NCI-H146 treated with DMSO at 0.1 percent for 48 hours (cell line): Measurements from ENCODE around the gene SULT4A1.

Experiments
- DNase-seq: peaks from one replicate; lab custom pipeline; 2025; ENCODE audit not compliant: unreplicated experiment; lab: John Stamatoyannopoulos, UW

SULT4A1 gene

DNA sequence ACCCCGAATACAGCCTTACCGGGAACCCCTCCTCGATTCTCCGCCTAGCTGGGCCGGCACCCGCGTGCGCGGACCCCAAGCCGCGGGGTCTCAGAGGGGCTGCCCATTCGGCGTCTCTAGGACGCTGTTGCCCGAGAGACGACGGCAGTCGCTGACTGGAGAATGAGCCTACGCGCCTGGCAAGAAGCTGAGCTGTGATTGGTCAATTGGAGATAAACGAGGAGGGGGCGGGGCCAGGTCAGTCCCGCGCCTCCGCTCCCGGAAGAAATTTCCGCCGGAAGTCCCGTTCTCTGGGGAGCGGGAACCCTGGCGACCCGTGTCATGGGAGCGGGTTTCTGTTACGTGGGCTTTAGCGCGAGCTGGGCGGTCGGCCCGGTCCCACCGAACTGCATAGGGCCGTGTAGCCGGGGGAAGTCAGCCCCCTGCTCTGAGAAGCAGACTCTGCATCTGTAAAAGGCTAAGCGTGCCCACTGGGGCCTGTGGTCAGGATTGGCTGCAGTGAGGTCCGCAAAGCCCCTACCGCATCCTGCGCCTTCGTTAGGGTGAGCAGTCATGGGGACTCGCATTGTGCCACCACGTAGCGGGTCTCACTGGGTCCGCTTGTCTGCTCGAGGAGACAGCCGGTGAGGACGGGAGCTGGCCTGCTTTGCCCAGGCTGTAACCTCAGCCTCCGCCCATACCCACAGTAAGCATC lies 50.0 kb downstream of the SULT4A1 start, which contains the start of gene EFCAB6:
EFCAB6 (minus strand) TSS at position 157 of the 694 bp plus-strand sequence. CDS start 29,987 bp downstream, outside the sequence.
- DNase-seq = peak; percentile 74

DNA sequence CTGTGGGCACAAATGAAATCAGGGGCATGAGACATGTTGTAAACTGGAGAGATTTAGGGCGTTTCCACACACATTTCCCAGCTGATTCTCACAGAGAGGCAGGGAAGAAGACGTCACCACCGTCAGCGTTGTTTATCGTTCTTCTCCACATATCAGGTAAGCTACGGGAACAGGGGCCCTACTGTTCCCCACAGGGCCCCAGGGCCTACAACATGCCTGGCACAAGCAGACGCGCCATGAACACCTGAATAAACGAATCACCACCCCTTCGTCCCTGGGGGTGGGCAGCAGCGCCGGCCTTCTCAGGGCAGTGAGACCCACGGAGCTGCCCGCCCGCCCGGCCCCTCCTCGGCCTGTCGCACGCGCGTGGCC lies 50.5 kb downstream of the SULT4A1 start:
- DNase-seq = no peak

DNA sequence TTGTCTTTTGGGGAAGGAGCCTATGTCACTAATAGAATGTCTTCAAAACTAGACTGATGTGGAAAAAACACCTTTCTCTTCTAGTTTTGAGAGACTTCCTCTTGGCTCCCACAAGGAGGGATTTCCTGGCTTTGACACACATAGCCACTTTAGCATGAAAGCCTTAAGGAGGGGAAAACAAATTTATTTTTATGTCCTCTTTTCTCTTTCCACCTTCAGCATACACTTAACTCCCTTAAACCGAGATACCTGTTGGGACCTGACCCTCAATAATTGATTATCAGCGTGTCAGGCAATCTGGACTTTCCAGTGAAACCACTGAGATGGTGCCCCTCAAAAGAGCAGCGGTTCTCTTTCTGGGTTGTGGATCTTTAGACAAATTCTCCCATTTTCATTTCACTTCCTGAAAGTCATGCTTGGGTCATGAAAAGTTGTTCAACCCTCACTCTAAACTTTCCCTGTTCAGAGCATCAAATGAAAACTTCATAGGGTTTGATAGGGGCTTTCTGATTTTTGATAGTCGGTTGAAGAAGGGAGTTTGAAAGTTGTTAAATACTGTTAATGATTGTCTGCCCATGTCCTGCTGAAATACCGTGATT lies 59.3 kb downstream of the SULT4A1 start:
- no peak for DNase-seq

DNA sequence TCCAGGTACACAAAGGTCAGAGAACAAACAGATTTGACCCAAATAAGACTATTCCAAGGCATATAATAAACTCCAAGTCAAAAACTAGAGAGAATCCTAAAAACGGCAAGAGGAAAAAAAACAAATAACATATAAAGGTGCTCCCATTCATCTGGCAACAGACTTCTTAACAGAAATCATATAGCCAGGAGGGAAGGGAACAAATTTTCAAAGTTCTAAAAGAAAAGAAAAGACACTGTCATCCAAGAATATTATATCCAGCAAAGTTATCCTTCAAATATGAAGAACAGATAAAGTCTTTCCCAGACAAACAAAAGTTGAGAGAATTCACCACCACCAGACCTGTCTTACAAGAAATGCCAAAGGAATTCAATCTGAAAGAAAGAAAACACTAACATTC lies 61.3 kb downstream of the SULT4A1 start:
- no peak for DNase-seq

DNA sequence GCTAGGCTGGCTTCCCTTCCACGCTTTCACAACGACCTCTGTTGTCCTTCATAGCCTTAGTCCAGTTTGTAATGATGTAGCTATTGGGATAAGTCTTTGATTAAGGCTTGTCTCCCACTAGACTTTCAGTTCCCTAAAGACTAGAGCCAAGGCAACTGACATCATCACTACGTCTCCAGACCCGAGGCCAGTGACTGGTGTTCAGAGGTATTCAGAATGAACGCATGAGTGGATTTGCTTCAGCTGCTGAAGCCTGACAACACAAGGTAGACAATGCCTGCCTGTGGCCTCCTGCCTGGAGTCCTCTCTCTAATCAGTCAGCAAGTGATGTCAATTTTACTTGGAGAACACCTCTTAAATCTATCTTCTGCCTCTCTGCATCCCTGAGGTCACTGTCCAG lies 63.8 kb downstream of the SULT4A1 start:
- no peak for DNase-seq

DNA sequence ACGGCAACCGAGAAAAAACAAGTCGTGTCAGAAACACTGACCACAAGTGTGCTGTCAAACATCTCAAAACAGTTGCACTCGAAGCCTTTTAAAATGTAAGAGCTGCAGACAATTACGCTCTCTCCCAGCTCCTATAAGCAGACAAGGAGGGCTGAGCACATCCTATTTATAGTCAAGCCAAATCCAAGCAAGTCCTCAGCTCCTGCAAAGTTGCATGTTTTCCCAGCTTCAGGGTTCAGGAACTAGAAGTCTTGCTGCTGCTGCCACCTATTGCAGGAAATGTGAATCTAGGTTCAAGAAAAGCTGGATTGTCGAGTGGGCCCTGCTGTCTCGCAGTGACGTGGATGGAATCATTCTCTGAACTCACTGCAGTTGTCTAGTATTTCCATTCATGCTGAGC lies 65.7 kb downstream of the SULT4A1 start:
- DNase-seq = no peak

DNA sequence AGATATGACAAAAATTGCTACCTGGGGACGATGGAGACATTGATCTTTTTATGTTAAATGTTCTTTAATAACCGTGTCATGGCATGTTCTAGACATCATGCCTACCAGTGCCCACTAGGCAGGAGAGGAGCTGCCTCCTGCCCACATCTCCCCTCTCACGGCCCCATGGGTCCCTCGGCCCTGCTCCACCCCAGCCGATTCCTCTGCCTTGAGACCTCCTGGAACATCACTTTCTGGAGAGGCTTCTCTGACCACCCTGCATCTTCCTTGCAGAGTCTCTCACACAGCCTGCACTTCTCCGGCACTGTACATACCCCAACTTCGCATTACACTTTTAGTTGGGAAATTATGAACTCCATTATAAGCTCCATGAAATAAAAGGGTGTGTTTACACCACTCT lies 67.0 kb downstream of the SULT4A1 start:
- no peak for DNase-seq

DNA sequence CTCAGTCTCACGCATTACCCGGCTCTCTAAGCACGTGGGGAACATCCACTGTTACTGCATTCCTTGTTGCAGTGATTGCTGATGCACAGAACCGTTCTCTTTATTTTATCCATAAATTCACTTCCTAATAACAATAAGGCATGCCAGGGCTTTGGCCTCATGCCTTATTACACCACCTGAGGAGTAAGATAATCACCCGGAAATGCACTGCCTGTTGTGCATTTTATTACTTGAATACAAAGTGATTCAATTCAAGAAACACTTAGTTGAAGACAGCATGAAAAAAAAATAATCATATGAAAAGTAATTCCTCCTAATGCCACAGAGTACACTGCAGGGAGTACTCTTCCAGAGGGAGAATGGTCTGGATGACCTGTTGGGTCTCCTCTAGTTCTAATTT lies 69.4 kb downstream of the SULT4A1 start:
- DNase-seq = no peak

DNA sequence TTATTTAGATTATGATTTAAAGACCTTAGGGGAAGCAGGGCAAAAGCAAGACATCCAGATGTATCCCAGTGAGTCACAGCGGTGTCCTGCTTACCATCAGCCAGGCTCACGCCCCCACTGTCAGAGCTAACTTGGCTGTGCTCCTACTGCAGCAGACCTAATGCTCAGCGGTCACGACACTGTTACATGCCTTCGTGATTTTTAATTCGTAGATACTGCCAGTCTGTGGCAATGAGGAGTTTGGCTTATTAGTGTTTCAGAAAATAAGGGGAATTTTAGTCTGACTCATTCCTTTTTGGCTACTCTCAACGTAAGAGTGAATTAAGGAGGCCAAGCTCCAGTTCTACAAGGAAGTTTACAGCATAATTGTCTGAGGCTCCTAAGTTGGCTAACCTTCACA lies 72.9 kb downstream of the SULT4A1 start:
- no peak for DNase-seq

DNA sequence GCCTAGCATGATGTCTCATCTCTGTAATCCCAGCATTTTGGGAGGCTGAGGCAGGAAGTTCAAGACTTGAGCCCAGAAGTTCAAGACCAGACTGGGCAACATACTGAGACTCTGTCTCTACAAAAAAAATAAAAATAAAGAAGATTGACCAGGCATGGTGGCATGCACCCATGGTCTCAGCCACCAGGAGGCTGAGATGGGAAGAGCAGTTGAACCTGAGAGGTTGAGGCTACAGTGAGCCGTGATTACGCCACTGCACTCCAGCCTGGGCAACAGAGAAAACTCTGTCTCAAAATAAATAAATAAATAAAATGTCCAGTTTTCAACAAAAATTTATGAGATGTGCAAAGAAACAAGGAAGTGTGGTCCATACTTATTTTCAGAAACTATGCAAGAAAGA lies 78.5 kb downstream of the SULT4A1 start:
- peak; percentile 46 for DNase-seq

DNA sequence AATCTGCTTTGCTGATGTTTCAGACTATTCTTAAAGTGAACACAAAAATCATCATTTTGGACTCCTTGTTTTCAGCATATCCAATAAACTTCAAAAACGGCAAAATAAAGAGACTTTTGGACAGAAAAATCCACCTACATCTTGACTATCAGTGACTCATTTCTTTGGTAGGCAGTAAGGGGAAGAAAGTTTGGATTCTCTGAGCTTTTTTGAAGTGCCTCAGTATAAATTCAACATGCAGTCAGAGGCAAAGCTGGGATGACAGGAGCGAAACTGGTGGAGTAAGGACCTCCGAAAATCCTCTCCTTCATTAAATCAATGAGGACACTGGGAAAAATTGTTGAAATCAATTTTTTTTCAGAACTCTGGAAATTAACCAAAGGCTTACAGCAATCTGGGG lies 79.9 kb downstream of the SULT4A1 start:
- DNase-seq = no peak

DNA sequence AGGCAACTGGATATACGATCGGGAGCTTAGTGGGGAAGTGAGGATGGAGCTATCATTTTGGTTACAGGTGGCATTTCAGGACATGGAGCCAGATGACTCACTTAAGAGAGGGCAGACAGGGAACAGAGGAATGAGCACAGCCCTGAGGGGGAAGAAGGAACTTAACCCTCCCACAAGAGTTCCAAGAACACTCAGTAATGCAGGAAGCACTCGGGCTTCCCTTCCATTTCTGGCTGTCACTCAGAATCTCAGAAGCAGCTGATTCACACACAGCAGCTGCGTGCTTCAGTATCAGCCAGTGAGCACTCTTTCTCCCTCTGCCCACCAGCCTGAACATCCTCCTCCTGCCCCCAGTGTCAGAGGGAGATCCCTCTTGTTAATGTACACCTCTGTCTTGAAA lies 85.0 kb downstream of the SULT4A1 start:
- no peak for DNase-seq

DNA sequence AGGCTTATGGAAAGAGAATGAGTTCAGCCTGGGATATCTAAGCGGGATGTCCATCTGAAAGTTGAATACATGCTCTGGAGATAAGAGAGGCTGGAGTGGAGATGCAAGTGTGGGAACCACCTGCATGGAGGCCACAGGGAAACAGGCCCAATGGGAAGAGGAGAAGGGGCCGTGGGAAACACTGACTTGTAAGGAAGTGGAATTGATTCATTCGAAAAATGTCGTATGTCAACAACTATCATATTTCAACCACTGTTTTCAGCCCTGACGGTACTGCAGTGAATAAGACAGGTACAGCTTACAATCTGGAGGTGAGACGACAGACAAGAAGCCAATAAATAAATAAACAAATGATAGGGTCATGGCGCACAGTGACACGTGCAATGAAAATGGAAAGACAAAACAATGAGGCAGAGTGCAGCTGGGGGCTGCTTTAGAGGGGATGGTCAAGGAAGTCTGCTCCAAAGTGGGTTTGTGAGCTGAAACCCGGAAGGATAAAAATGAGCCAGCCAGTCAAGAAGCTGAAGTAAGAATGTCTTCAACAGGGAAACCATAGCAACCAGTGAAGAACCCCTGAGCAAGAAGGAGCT lies 86.1 kb downstream of the SULT4A1 start:
- no peak for DNase-seq
